Gastroesophageal sphincter (tissue), 4 donors: Measurements from ENCODE around the gene TSPAN32. TPM values are rescaled to one million over a fixed set of nuclear protein-coding genes. Genes with fewer than 3 reads are reported as not detected.

Source experiments
- ATAC-seq: fragments of 150-250 bp; one replicate; pipeline ENCODE4 v1.9.1; 2016; ENCODE audit warnings: mild to moderate bottlenecking, moderate library complexity
- H3K27ac ChIP-seq, 4 donors: fragments of 200-600 bp; sonication (generic) in 3 of 4; 1 replicate in 3 of 4; 2 replicates in 1 of 4; pipeline ENCODE4 v1.5.1; 2016 to 2019
- H3K27me3 ChIP-seq: fragments of 200-600 bp; sonication (generic); one replicate; pipeline ENCODE4 v1.5.1; 2019
- H3K36me3 ChIP-seq, 2 donors: fragments of 200-600 bp; sonication (generic); one replicate each; pipeline ENCODE4 v1.5.1; 2019; ENCODE audit warnings: control low read depth in 1 of 2
- H3K4me1 ChIP-seq, 3 donors: fragments of 200-600 bp; sonication (generic); 1 replicate in 2 of 3; 2 replicates in 1 of 3; pipeline ENCODE4 v1.5.1; 2016 to 2019; ENCODE audit warnings: control low read depth in 2 of 3
- H3K4me3 ChIP-seq, 2 donors: fragments of 200-600 bp; sonication (generic); one replicate each; pipeline ENCODE4 v1.5.1; 2019; ENCODE audit warnings: mild to moderate bottlenecking in 1 of 2, moderate library complexity in 1 of 2
- H3K9me3 ChIP-seq, 3 donors: fragments of 200-600 bp; sonication (generic); one replicate each; pipeline ENCODE4 v1.5.1; 2017 to 2019; ENCODE audit warnings: control low read depth in 2 of 3
- CTCF ChIP-seq, 4 experiments: fragments of 200-600 bp in 2 of 4; fragments of 450-650 bp in 2 of 4; sonication (generic) in 1 of 4; IDR thresholded peaks; one replicate each; pipeline ENCODE4 v1.5.1; 2017 to 2019; ENCODE audit warnings: antibody characterized with exemption in 4 of 4, mild to moderate bottlenecking in 2 of 4, moderate library complexity in 2 of 4
- EP300 ChIP-seq: sonication (generic); formaldehyde crosslinking; IDR thresholded peaks from one replicate; pipeline ENCODE4 v1.6.1; 2017; ENCODE audit warnings: antibody characterized with exemption, mild to moderate bottlenecking
- POLR2A ChIP-seq, 2 donors: fragments of 450-650 bp; IDR thresholded peaks; one replicate each; pipeline ENCODE4 v1.6.1; 2017; ENCODE audit warnings: antibody characterized with exemption in 2 of 2, mild to moderate bottlenecking in 2 of 2, moderate library complexity in 1 of 2
- POLR2AphosphoS5 ChIP-seq: sonication (generic); formaldehyde crosslinking; IDR thresholded peaks from one replicate; pipeline ENCODE4 v1.6.1; 2017; ENCODE audit warnings: antibody characterized with exemption
- WGBS, 2 donors: methylation state at CpG; one replicate each; pipeline ENCODE4 v1.1.5; 2018; ENCODE audit warnings: low coverage in 1 of 2; 5-methylcytosine and 5-hydroxymethylcytosine counted together
- small RNA-seq, 4 donors: library from RNA; depleted of rRNA; stranded (forward); fragments of <200 nt; gene quantifications; one replicate each; pipeline ENCODE3, GENCODE V24; 2016
- total RNA-seq, 4 donors: library from RNA; depleted of rRNA; stranded (reverse); fragments of >200 nt; gene quantifications; one replicate each; pipeline ENCODE4 v1.1.0, GENCODE V29; 2016

Gene TSPAN32
- total RNA-seq, 4 donors from 2014 or later = 0.62 to 3.6 (median 3.6) TPM; not detected in 1

DNA sequence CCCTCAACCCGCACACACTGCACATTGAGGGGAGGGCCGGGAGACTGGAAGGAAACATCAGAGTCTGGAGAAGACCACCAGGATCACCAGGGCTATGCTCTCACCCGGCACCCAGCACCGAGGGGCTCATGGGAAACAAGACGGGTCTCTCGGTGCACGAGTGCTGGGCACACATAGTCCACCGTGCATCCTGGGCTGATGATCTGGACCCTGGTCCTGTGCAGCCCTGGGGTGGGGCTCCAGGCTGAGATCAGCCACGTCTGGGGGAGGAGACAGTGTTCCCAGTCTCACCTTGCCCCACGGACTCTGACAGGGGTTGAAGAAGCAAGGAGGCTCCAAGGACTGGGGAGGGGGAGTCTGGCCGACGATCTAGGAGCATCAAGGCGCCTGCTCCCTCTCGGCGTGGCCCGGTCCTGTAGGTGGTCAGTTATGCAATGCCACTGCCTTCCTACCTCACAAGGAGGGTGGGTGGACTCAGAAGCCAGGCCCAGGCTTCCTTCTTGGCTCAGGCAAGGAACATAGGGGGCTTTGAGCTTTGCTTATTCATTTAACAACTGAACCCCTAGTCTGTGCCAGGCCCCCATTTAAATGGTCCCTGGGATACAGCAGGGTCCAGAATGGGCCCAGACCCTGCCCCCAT, 63.9 kb downstream of the TSPAN32 start:
- no peaks in the 10 kb centered on the region for H3K27me3 ChIP-seq
- WGBS, 2 donors = 72 to 86% methylated on average over 4 to 6 of the region's 16 CpGs
- TF ChIP-seq POLR2A (IDR thresholded peaks at IDR 0.05) (no peak), CTCF (IDR thresholded peaks at IDR 0.05) (no peak), EP300 (no peak), POLR2AphosphoS5 (no peak)
- peaks cover 0 to 16% (median 0%) of the 10 kb centered on the region in 3 donors for H3K4me1 ChIP-seq
- H3K36me3 ChIP-seq = no peaks in the 10 kb centered on the region
- peak overlapping the region in 1 of 4 donors; percentile 35 for H3K27ac ChIP-seq
- no peak for ATAC-seq
- no peaks in the 10 kb centered on the region for H3K9me3 ChIP-seq
- H3K4me3 ChIP-seq = no peak overlapping the region

DNA sequence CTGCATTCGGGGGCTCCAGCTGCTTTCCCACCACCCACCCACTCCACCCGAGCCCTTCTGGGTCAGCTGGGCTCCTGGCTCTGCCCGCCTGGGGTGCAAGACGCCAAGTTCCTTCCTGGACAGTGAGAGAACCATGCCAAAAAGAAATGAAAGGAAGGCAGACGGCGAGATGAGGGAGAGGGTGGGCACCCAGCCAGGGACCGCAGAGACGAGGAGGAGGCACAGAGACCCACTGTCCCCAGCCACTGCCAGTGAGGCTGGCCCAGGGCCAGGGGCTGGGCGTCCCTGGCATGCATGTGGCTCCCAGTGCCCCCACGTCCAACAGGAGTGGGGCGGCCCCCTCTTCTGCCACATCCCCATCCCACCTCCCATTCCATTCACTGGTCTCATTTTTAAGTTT, 64.5 kb downstream of the TSPAN32 start:
- Histone ChIP-seq H3K9me3 (no peaks in the 10 kb centered on the region), H3K4me1 (peaks cover 0 to 16% (median 0%) of the 10 kb centered on the region in 3 donors), H3K4me3 (peak overlapping the region in 1 of 2 donors; percentile 8), H3K27me3 (no peaks in the 10 kb centered on the region), H3K36me3 (no peaks in the 10 kb centered on the region), H3K27ac (peak overlapping the region in 1 of 4 donors; percentile 35)
- WGBS, 2 donors = 32 to 71% methylated on average over 4 to 7 of the region's 11 CpGs
- no peak for ATAC-seq
- TF ChIP-seq POLR2AphosphoS5 = no peak
- no peak for TF ChIP-seq EP300
- TF ChIP-seq POLR2A (IDR thresholded peaks at IDR 0.05) = no peak
- TF ChIP-seq CTCF (IDR thresholded peaks at IDR 0.05) = no peak

- Histone ChIP-seq H3K27ac (peak overlapping the region in 1 of 4 donors; percentile 35), H3K36me3 (no peaks in the 10 kb centered on the region), H3K4me3 (no peak overlapping the region), H3K27me3 (no peaks in the 10 kb centered on the region), H3K4me1 (peaks cover 0 to 16% (median 0%) of the 10 kb centered on the region in 3 donors), H3K9me3 (no peaks in the 10 kb centered on the region)
- TF ChIP-seq POLR2AphosphoS5 (no peak), EP300 (no peak), CTCF (IDR thresholded peaks at IDR 0.05) (no peak), POLR2A (IDR thresholded peaks at IDR 0.05) (no peak)
- no peak for ATAC-seq
- 90 to 91% methylated on average over 6 of the region's 7 CpGs for WGBS, 2 donors
Observed at GRCh38 chr11:2366733-2367132, 64.9 kb downstream of the TSPAN32 start.

DNA sequence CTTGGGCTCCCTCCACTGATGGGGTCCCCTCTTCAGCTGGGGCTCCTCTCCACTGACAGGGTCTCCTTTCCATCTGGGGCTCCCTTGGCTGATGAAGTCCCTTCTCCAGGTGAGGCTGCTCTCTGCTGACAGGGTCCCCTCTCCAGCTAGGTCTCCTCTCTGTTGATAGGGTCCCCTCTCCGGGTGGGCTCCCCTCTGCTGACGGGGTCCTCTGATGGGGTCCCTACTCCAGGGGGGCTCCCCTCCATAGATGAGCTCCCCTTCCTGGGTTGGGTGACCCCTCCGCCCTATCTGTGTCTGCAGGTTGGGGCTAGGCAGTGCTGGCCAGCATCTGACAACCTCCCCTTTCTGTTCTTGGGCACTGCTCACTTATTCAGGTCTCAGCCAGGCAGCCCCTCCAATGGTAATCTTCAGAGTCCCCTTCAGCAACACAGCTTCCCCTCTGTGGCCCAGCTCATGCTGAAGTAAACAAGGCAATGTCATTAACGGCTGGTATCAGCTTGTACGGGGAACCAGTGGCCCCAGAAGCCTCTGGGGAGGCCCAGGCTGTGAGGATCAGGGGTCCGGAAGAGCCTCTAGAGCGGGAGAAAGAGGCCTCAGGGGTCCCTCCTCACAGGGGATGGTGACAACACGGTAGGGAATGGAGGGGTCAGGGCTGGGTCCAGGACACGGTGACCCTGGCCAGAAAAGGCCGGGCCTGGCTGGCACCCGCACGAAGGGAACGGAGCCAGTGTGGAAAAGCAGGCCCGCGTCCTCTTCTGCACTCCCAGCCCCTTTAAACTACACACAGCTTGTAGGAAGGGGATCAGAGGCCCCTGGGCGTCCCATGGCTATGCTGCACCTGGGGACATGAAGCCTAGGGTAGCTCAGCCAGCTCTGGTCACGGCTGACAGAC, 65.7 kb downstream of the TSPAN32 start:
- ATAC-seq = no peak
- H3K27ac ChIP-seq = no peak overlapping the region

More for the DNA sequence above, 65.7 kb downstream of the TSPAN32 start:
- H3K9me3 ChIP-seq = no peaks in the 10 kb centered on the region
- peaks cover 0 to 16% (median 0%) of the 10 kb centered on the region in 3 donors for H3K4me1 ChIP-seq
- H3K36me3 ChIP-seq = no peaks in the 10 kb centered on the region
- H3K27me3 ChIP-seq = no peaks in the 10 kb centered on the region
- 100% methylated on average over 5 of the region's 17 CpGs; no CpG with 5 or more reads in 1 of the 2 donors for WGBS, 2 donors
- no peak overlapping the region for H3K4me3 ChIP-seq
- no peak for TF ChIP-seq POLR2A (IDR thresholded peaks at IDR 0.05)
- no peak for TF ChIP-seq CTCF (IDR thresholded peaks at IDR 0.05)

Small RNAs within 50 kb of the gene (small RNA-seq; reads per million reads assigned to genes)
- gene RNU6-878P = 0 reads per million in 4 donors

Other genes with a start within 250 kb of the TSPAN32 start
- 10 to 100 TPM in 3 of 4 donors, 1 to 10 TPM in 1; 8.7 to 49.5 (median 28.7) TPM for gene IGF2, start 162.6 kb upstream of the TSPAN32 start, total RNA-seq
- gene INS, start 140.8 kb upstream of the TSPAN32 start, total RNA-seq = not detected
- under 1 TPM in 2 of 4 donors, not detected in 2; 0.27 TPM for gene TH, start 130.2 kb upstream of the TSPAN32 start, total RNA-seq
- gene ASCL2, start 31.4 kb upstream of the TSPAN32 start, total RNA-seq = under 1 TPM in 1 of 4 donors, not detected in 3; 0.27 TPM
- under 1 TPM; 0.15 to 0.78 (median 0.42) TPM for gene C11orf21, start 95 bp upstream of the TSPAN32 start, total RNA-seq
- gene CD81, start 75.3 kb downstream of the TSPAN32 start, total RNA-seq = 100 to 1,000 TPM; 327 to 576 (median 541) TPM
- 10 to 100 TPM; 54.8 to 70.2 (median 66.3) TPM for gene TSSC4, start 98.7 kb downstream of the TSPAN32 start, total RNA-seq
- not detected for gene TRPM5, start 142.5 kb downstream of the TSPAN32 start, total RNA-seq
- gene KCNQ1, start 143.0 kb downstream of the TSPAN32 start, total RNA-seq = 10 to 100 TPM in 1 of 4 donors, 1 to 10 TPM in 3; 2.6 to 12.7 (median 4.9) TPM